Ovary (tissue), 9 donors: ENCODE data around the gene DNTT. TPM values are rescaled to one million over a fixed set of nuclear protein-coding genes. Genes with fewer than 3 reads are reported as not detected.

ENCODE experiments used
- DNase-seq, 5 donors: peaks; one replicate each; pipeline ENCODE4 v3.0.0-alpha.2; 2019 to 2020
- H3K27ac ChIP-seq, 2 donors: fragments of 200-600 bp; one replicate each; pipeline versions ENCODE4 v1.5.1 to v1.8.0; 2019 to 2022
- H3K27me3 ChIP-seq: fragments of 200-600 bp; one replicate; pipeline ENCODE4 v1.8.0; 2022
- H3K36me3 ChIP-seq: fragments of 200-600 bp; sonication (generic); one replicate; pipeline ENCODE4 v1.5.1; 2019
- H3K4me1 ChIP-seq: one replicate; pipeline ENCODE4 v1.8.1; 2013; ENCODE audit warnings: mild to moderate bottlenecking, moderate library complexity; ENCODE audit not compliant: insufficient read depth
- H3K4me3 ChIP-seq: fragments of 200-600 bp; sonication (generic); one replicate; pipeline ENCODE4 v1.5.1; 2017
- H3K9me3 ChIP-seq, 2 donors: fragments of 200-600 bp in 1 of 2; sonication (generic) in 1 of 2; one replicate each; pipeline versions ENCODE4 v1.5.1 to v1.8.1; 2013 to 2019; ENCODE audit warnings: mild to moderate bottlenecking in 1 of 2, moderate library complexity in 1 of 2
- CTCF ChIP-seq, 3 donors: fragments of 450-650 bp in 2 of 3; fragments of 200-600 bp in 1 of 3; IDR thresholded peaks; one replicate each; pipeline versions ENCODE4 v1.5.1 to v1.8.0; 2016 to 2022; ENCODE audit warnings: antibody characterized with exemption in 3 of 3, mild to moderate bottlenecking in 1 of 3
- EP300 ChIP-seq: sonication (generic); formaldehyde crosslinking; IDR thresholded peaks from one replicate; pipeline ENCODE4 v1.6.1; 2017; ENCODE audit warnings: antibody characterized with exemption
- POLR2A ChIP-seq: fragments of 450-650 bp; IDR thresholded peaks from one replicate; pipeline ENCODE4 v1.6.1; 2017; ENCODE audit warnings: antibody characterized with exemption, mild to moderate bottlenecking, moderate library complexity
- whole genome bisulfite sequencing, 3 donors: extraction: QIAGEN DNeasy Blood & Tissue Kit in 1 of 3; methylation state at CpG; one replicate each; pipeline versions ENCODE4 v1.1.5 to v1.1.7; 2013 to 2017; 5-methylcytosine and 5-hydroxymethylcytosine counted together
- intact Hi-C, 4 donors: fragments of 100-400 bp; cut with DNase I; formaldehyde crosslinking; loops; one replicate each; pipeline versions ENCODE4 v1.11.0 to v1.15.1; 2022 to 2023
- polyA plus RNA-seq, 2 donors: library from polyadenylated mRNA; stranded (reverse); fragments of 200-250 nt in 1 of 2; fragments of 350-450 nt in 1 of 2; fragmentation: Illumina TruSeq in 1 of 2; extraction: RNeasy Lipid Tissue Mini Kit (QIAGEN cat#74804) in 1 of 2; gene quantifications; one replicate each; pipeline ENCODE4 v1.2.3, GENCODE V29; 2013 to 2014
- total RNA-seq, 7 donors: library from RNA; depleted of rRNA in 2 of 7; stranded (reverse); fragments of >200 nt in 2 of 7; fragmentation: NEBNext Ultra II Directional in 3 of 7; extraction: Animal tissue kit (Norgen Biotek cat#: 25700) in 3 of 7; gene quantifications; one replicate each; pipeline versions ENCODE4 v1.1.0 to v1.2.4, GENCODE V29; 2016 to 2023
- donor health status: DM: no; HTN: no; CAD: no; lungs with moderate emphysema.
- donor health status: DM: no; HTN: no; CAD: no.
- donor health status: Bipolar disorder and iron deficiency.
- donor health status: DM: yes; HTN: yes; CAD: no.
- donor health status: DM: no; HTN: no; CAD: no.
- donor health status: DM: yes; HTN: yes; CAD: no.

Gene DNTT
- total and polyA plus RNA-seq, 9 donors, result not detected

- H3K36me3 ChIP-seq, result no peaks in the 10 kb centered on the region
- intact Hi-C loops, result no loop called here
- H3K27ac ChIP-seq, result no peak overlapping the region
- H3K4me3 ChIP-seq, result no peak overlapping the region
- 78 to 85% (median 80%) methylated on average over 4 of the region's 4 CpGs for WGBS, 3 donors
- no peaks in the 10 kb centered on the region for H3K4me1 ChIP-seq
- no peaks in the 10 kb centered on the region for H3K9me3 ChIP-seq
- DNase-seq, result no peak
- no peak for TF ChIP-seq EP300
- TF ChIP-seq CTCF (IDR thresholded peaks at IDR 0.05), result no peak
- no peak for TF ChIP-seq POLR2A
- no peaks in the 10 kb centered on the region for H3K27me3 ChIP-seq
Measured at GRCh38 chr10:96317067-96317833, 13.0 kb downstream of the DNTT start.

GRCh38 chr10:96319754-96320474, 15.7 kb downstream of the DNTT start:
- Histone ChIP-seq H3K4me1 (no peaks in the 10 kb centered on the region), H3K27me3 (no peaks in the 10 kb centered on the region), H3K36me3 (no peaks in the 10 kb centered on the region), H3K9me3 (no peaks in the 10 kb centered on the region), H3K4me3 (no peak overlapping the region), H3K27ac (no peak overlapping the region)
- intact Hi-C loops, result no loop called here
- TF ChIP-seq EP300 (no peak), POLR2A (no peak), CTCF (IDR thresholded peaks at IDR 0.05) (no peak)
- 24 to 29% (median 24%) methylated on average over 3 of the region's 3 CpGs for WGBS, 3 donors
- DNase-seq, result no peak

- H3K9me3 ChIP-seq, result no peaks in the 10 kb centered on the region
- 47 to 53% (median 47%) methylated on average over 5 of the region's 5 CpGs for WGBS, 3 donors
- no peak for DNase-seq
- no peaks in the 10 kb centered on the region for H3K4me1 ChIP-seq
- intact Hi-C loops, result no loop called here
- no peak overlapping the region for H3K27ac ChIP-seq
- H3K36me3 ChIP-seq, result no peaks in the 10 kb centered on the region
- no peak for TF ChIP-seq EP300
- no peak for TF ChIP-seq POLR2A
- no peak for TF ChIP-seq CTCF (IDR thresholded peaks at IDR 0.05)
- H3K4me3 ChIP-seq, result no peak overlapping the region
- no peaks in the 10 kb centered on the region for H3K27me3 ChIP-seq
Measured at GRCh38 chr10:96321822-96322221, 17.6 kb downstream of the DNTT start.

- TF ChIP-seq EP300, result no peak
- TF ChIP-seq POLR2A, result no peak
- no peak for TF ChIP-seq CTCF (IDR thresholded peaks at IDR 0.05)
- Histone ChIP-seq H3K36me3 (no peaks in the 10 kb centered on the region), H3K27ac (no peak overlapping the region), H3K4me3 (no peak overlapping the region), H3K9me3 (no peaks in the 10 kb centered on the region), H3K27me3 (no peaks in the 10 kb centered on the region), H3K4me1 (no peaks in the 10 kb centered on the region)
- WGBS, 3 donors, result 68 to 82% (median 81%) methylated on average over 1 of the region's 1 CpG
- intact Hi-C loops, result no loop called here
- DNase-seq, result no peak
Measured at GRCh38 chr10:96322275-96322674, 18.0 kb downstream of the DNTT start.
